Panc1 (cell line): Measurements from ENCODE around the gene GEMIN4.
"Not testable (repeated sequence)": the region's sequence is repeated elsewhere in the genome, so short reads cannot be mapped to it uniquely, and the experiment has no call there.

Source experiments
- POLR2AphosphoS5 ChIP-seq: IDR thresholded peaks from 2 replicates; pipeline ENCODE4 v1.6.1; 2012; ENCODE audit warnings: mild to moderate bottlenecking, low read depth, low read length, moderate library complexity
- TF ChIP-seq, protein P1 (sequence below): fragments of 450-650 bp; IDR thresholded peaks from 2 replicates; pipeline ENCODE4 v1.5.1; 2017; ENCODE audit warnings: mild to moderate bottlenecking

DNA sequence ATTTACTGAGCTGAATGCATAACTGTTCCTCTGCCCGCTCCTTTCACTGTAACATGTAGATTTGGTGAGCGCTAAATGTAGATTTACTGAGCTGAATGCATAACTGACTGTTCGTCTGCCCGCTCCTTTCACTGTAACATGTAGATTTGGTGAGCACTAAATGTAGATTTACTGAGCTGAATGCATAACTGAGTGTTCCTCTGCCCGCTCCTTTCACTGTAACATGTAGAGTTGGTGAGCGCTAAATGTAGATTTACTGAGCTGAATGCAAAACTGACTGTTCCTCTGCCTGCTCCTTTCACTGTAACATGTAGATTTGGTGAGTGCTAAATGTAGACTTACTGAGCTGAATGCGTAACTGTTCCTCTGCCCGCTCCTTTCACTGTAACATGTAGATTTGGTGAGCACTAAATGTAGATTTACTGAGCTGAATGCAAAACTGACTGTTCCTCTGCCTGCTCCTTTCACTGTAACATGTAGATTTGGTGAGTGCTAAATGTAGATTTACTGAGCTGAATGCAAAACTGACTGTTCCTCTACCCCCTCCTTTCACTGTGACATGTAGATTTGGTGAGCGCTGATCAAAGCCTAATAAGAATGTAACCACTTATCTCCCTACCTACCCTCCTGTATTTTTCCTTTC lies 3.4 kb upstream of the GEMIN4 start:
- not testable (repeated sequence) for TF ChIP-seq POLR2AphosphoS5
- TF ChIP-seq, protein P1, sequence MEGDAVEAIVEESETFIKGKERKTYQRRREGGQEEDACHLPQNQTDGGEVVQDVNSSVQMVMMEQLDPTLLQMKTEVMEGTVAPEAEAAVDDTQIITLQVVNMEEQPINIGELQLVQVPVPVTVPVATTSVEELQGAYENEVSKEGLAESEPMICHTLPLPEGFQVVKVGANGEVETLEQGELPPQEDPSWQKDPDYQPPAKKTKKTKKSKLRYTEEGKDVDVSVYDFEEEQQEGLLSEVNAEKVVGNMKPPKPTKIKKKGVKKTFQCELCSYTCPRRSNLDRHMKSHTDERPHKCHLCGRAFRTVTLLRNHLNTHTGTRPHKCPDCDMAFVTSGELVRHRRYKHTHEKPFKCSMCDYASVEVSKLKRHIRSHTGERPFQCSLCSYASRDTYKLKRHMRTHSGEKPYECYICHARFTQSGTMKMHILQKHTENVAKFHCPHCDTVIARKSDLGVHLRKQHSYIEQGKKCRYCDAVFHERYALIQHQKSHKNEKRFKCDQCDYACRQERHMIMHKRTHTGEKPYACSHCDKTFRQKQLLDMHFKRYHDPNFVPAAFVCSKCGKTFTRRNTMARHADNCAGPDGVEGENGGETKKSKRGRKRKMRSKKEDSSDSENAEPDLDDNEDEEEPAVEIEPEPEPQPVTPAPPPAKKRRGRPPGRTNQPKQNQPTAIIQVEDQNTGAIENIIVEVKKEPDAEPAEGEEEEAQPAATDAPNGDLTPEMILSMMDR = not testable (repeated sequence)
